K562 (cell line): ENCODE results near the gene HSD3B7. TPM values are rescaled to one million over a fixed set of nuclear protein-coding genes. Genes with fewer than 3 reads are reported as not detected.
A peak's percentile ranks its signal among the peaks of the same experiment; 100 is the strongest.

Source experiments
- BRF2 ChIP-seq: IDR thresholded peaks from 3 replicates; pipeline ENCODE4 v1.6.1; 2011; ENCODE audit warnings: borderline replicate concordance, mild to moderate bottlenecking; ENCODE audit not compliant: insufficient read length, insufficient read depth
- CREB5 ChIP-seq: fragments of 250-450 bp; sonication (Bioruptor Pico); IDR thresholded peaks from 2 replicates; pipeline ENCODE4 v1.5.0; 2020; ENCODE audit warnings: mild to moderate bottlenecking
- DIDO1 ChIP-seq: fragments of 450-650 bp; IDR thresholded peaks from 2 replicates; pipeline ENCODE4 v1.6.1; 2016; ENCODE audit warnings: low read depth, missing biosample characterization, missing genetic modification characterization
- FOXM1 ChIP-seq, 2 experiments: fragments of 450-650 bp in 1 of 2; sonication (generic) in 1 of 2; formaldehyde crosslinking in 1 of 2; IDR thresholded peaks; 2 replicates each; pipeline versions ENCODE4 v1.6.1 to v1.9.0; 2017 to 2022; ENCODE audit warnings: low read depth in 2 of 2, mild to moderate bottlenecking in 2 of 2, missing genetic modification reagents in 1 of 2, moderate library complexity in 1 of 2
- GTF2F1 ChIP-seq: IDR thresholded peaks from 2 replicates; pipeline ENCODE4 v1.6.1; 2011; ENCODE audit warnings: low read depth, low read length, improper control_type of control experiment
- HNRNPK ChIP-seq: fragments of 200-400 bp; formaldehyde crosslinking; IDR thresholded peaks from one replicate; pipeline ENCODE4 v1.6.1; 2018; ENCODE audit warnings: mild to moderate bottlenecking, low read depth, low read length; ENCODE audit not compliant: poor library complexity, severe bottlenecking
- MAFF ChIP-seq: IDR thresholded peaks from 2 replicates; pipeline ENCODE4 v1.6.1; 2012; ENCODE audit warnings: low read length, improper control_type of control experiment
- MXD1 ChIP-seq: fragments of 250-450 bp; sonication (Bioruptor Pico); IDR thresholded peaks from 2 replicates; pipeline ENCODE4 v1.8.0; 2021; ENCODE audit warnings: borderline replicate concordance, mild to moderate bottlenecking, moderate library complexity; ENCODE audit not compliant: poor library complexity, severe bottlenecking
- NFRKB ChIP-seq: fragments of 450-650 bp; IDR thresholded peaks from 2 replicates; pipeline ENCODE4 v1.6.1; 2016; ENCODE audit warnings: low read depth
- NONO ChIP-seq, 2 experiments: fragments of 200-400 bp in 1 of 2; fragments of 450-650 bp in 1 of 2; formaldehyde crosslinking in 1 of 2; IDR thresholded peaks; 2 replicates each; pipeline ENCODE4 v1.6.1; 2017; ENCODE audit warnings: low read depth in 2 of 2, mild to moderate bottlenecking in 2 of 2, moderate library complexity in 2 of 2, low read length in 1 of 2
- POLR2A ChIP-seq: fragments of 450-650 bp; conservative IDR thresholded peaks from 2 replicates; pipeline ENCODE4 v1.6.1; 2016
- POU5F1 ChIP-seq: fragments of 150-350 bp; IDR thresholded peaks from 2 replicates; pipeline ENCODE4 v1.6.1; 2014; ENCODE audit warnings: borderline replicate concordance, low read length, low read depth, mild to moderate bottlenecking; ENCODE audit not compliant: partially characterized antibody
- RBM15 ChIP-seq: fragments of 200-400 bp; formaldehyde crosslinking; IDR thresholded peaks from 2 replicates; pipeline ENCODE4 v1.6.1; 2018; ENCODE audit warnings: mild to moderate bottlenecking, low read length, moderate library complexity; ENCODE audit not compliant: insufficient read depth
- RCOR1 ChIP-seq, 2 experiments: IDR thresholded peaks; 2 replicates each; pipeline ENCODE4 v1.6.1; 2012; ENCODE audit warnings: low read depth in 2 of 2, low read length in 2 of 2, borderline replicate concordance in 1 of 2, improper control_type of control experiment in 1 of 2
- TARDBP ChIP-seq: fragments of 450-650 bp; IDR thresholded peaks from 2 replicates; pipeline ENCODE4 v1.6.1; 2016
- ZBTB2 ChIP-seq: fragments of 450-650 bp; IDR thresholded peaks from 2 replicates; pipeline ENCODE4 v1.6.1; 2016; ENCODE audit warnings: antibody characterized with exemption
- ZFP1 ChIP-seq: fragments of 450-650 bp; formaldehyde crosslinking; IDR thresholded peaks from 2 replicates; pipeline ENCODE4 v1.4.0; 2020; ENCODE audit warnings: mild to moderate bottlenecking, mixed read lengths
- ZNF133 ChIP-seq: fragments of 250-450 bp; sonication (Bioruptor Pico); IDR thresholded peaks from 2 replicates; pipeline ENCODE4 v1.4.0; 2020; ENCODE audit warnings: mild to moderate bottlenecking
- ZNF140 ChIP-seq: fragments of 250-450 bp; sonication (Bioruptor Pico); IDR thresholded peaks from 2 replicates; pipeline ENCODE4 v1.8.0; 2021; ENCODE audit warnings: moderate library complexity, mild to moderate bottlenecking, inconsistent platforms
- ZNF551 ChIP-seq: fragments of 250-450 bp; sonication (Bioruptor Pico); IDR thresholded peaks from 2 replicates; pipeline ENCODE4 v1.5.0; 2021; ENCODE audit warnings: mild to moderate bottlenecking, moderate library complexity
- ZNF696 ChIP-seq: fragments of 250-450 bp; sonication (Bioruptor Pico); conservative IDR thresholded peaks from 2 replicates; pipeline ENCODE4 v1.4.0; 2020; ENCODE audit warnings: mild to moderate bottlenecking, moderate library complexity
- polyA plus RNA-seq, 8 experiments: library from polyadenylated mRNA; depleted of rRNA in 4 of 8; stranded (reverse) in 5 of 8; unstranded in 3 of 8; fragments of >200 nt; fragmentation: Nextera tagmentation in 2 of 8; fragmentation: Illumina TruSeq in 1 of 8; extraction: Ambion mirVana in 2 of 8; extraction: Trizol in 1 of 8; gene quantifications; 2 replicates each; pipeline versions ENCODE4 v1.2.1 to v1.2.3, GENCODE V29; 2011 to 2014; ENCODE audit warnings: inconsistent platforms in 1 of 8, missing spikeins in 1 of 8
- total RNA-seq, 7 experiments: library from RNA; depleted of rRNA in 6 of 7; stranded (reverse); fragments of >200 nt in 6 of 7; fragmentation: Illumina TruSeq in 2 of 7; extraction: Trizol in 2 of 7; gene quantifications; 2 replicates each; pipeline versions ENCODE4 v1.2.1 to v1.2.3, GENCODE V29; 2011 to 2021; ENCODE audit warnings: low replicate concordance in 1 of 7
- TF ChIP-seq, protein P1 (sequence below): sonication (generic); IDR thresholded peaks from 2 replicates; pipeline ENCODE4 v1.6.1; 2016

The HSD3B7 gene
- total and polyA plus RNA-seq, 9 of the 15 experiments (the other 6 are each of a cell fraction or from before 2014, with no cell fraction given): 5.4 to 49.1 (median 23.0) TPM

DNA sequence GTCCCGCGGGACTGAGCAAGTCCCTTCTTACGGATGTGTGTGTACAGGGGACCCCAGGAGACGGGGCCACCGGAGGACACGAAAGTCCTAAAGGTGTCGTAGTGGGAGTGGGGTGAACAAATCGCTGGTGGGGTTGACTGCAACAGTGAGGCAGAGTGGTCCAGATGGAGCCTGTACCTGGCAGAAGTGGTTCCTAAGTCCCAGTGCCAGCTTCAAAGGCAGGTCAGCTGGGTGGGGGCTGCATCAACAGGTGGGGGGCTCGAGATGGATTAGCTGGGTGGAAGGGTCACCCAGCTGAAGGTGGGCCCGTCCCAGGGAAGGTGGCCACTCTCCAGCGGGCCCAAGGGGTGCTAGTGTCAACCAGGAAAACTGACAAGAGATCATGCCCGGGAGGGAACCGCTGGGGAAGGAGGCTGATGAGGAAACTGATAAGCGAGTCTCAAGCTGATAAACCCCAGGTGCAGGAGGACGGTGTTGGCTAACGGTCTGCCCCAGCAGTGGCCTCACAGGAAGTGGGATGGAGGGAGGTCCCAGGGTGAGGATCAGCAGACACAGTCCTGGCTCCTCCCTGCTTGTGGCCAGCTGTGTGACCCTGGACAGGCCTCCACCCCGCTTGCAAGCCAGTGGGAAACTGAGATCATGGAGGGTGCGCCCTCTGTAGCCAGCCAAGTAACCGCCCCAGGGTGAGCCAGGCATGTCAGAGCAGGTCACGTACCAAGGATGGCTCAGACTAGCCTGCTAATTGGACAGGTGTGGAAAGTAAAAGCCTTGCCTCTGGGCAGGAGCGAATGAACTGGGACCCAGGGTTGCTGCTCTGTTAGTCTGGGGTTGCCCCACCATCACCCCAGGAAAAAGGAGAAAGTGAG, 35.1 kb upstream of the HSD3B7 start (continued):
- 0 out of 2 replicates have a peak, but pooled peaks have one; percentile 43 for TF ChIP-seq CREB5 (CRISPR knock-in tag)
- no peak for TF ChIP-seq NONO (IDR thresholded peaks at IDR 0.05; ENCODE audit: low read depth in 2 of 2, low read length in 1 of 2)
- no peak for TF ChIP-seq HNRNPK
- no peak for TF ChIP-seq ZNF140
- TF ChIP-seq TARDBP: peak; percentile 18; the same call in 1 of the 2 replicates
- no peak for TF ChIP-seq DIDO1 (tag)
- peak; percentile 94 for TF ChIP-seq POLR2A
- no peak for TF ChIP-seq ZNF696
- TF ChIP-seq FOXM1 (IDR thresholded peaks at IDR 0.05; ENCODE audit: low read depth): peak; percentile 21; the same call in 1 of the 2 replicates
- no peak for TF ChIP-seq FOXM1 (CRISPR knock-in tag; IDR thresholded peaks at IDR 0.05; ENCODE audit: low read depth)
- no peak for TF ChIP-seq BRF2
- TF ChIP-seq ZNF133 (CRISPR knock-in tag): no peak
- no peak; the same call in 1 of the 2 replicates for TF ChIP-seq ZBTB2
- TF ChIP-seq, protein P1, sequence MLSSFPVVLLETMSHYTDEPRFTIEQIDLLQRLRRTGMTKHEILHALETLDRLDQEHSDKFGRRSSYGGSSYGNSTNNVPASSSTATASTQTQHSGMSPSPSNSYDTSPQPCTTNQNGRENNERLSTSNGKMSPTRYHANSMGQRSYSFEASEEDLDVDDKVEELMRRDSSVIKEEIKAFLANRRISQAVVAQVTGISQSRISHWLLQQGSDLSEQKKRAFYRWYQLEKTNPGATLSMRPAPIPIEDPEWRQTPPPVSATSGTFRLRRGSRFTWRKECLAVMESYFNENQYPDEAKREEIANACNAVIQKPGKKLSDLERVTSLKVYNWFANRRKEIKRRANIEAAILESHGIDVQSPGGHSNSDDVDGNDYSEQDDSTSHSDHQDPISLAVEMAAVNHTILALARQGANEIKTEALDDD: 0 out of 2 replicates have a peak, but pooled peaks have one; percentile 31
- TF ChIP-seq RCOR1 (IDR thresholded peaks at IDR 0.05; ENCODE audit: borderline replicate concordance in 1 of 2, low read depth in 2 of 2, low read length in 2 of 2): peak in 1 of 2 experiments; percentile 94; a peak in 3 of 4 replicates
- TF ChIP-seq ZFP1 (CRISPR knock-in tag): no peak
- TF ChIP-seq NFRKB: peak; percentile 42; the same call in 1 of the 2 replicates
- TF ChIP-seq RBM15: no peak
- TF ChIP-seq ZNF551 (CRISPR knock-in tag): no peak
- TF ChIP-seq GTF2F1: no peak
- no peak for TF ChIP-seq MAFF
- no peak for TF ChIP-seq POU5F1
- TF ChIP-seq MXD1 (CRISPR knock-in tag): no peak
